ENCODE results near the gene APELA. TPM values are rescaled to one million over a fixed set of nuclear protein-coding genes. Genes with fewer than 3 reads are reported as not detected.
A peak's percentile ranks its signal among the peaks of the same experiment; 100 is the strongest.

Gene APELA
- total RNA-seq (2022): not detected in 2 replicates
- Bru-seq, nascent RNA: not detected
- not detected for BruChase-seq, experiment 1, labeled RNA remaining after a 6-hour chase
- BruChase-seq, experiment 2, labeled RNA remaining after a 2-hour chase: not detected
- long read RNA-seq: 0 reads

DNA sequence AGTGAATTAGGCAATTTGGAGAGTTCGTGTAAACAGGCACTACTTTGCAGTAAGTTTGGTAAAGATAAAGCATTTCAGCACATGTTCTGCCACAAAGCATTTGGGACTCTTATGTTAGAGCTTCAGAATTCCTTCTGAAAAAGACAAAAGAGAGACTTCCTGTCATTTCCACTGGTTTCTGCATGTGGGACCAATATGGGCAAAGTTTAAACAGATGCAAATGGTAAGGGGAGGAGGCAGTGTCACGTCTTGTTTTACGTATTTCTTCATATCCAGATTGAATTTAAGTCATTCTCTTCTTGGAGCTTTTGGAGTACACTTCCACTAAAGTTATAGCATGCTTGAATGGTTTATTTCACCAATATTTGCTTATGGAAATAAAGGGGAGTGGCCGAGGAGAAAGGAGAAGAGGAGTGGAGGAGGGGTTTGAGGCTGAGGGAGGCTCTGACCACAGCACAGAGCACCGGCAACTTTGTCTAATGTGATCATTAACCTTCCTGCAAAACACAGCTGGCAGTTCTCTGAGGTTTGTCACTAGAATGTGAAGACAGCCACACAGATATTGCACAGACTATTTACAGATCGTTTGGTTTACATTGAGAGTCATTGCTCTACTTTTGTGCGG lies at the start of gene APELA:
APELA (plus strand) TSS at position 479 of the 625 bp plus-strand sequence. CDS start 154 bp downstream, outside the sequence.
- no peaks in the 10 kb centered on the region for H3K4me1 Mint-ChIP-seq (ENCODE audit: insufficient read depth, unreplicated experiment)
- no peak for DNase-seq (ENCODE audit: unreplicated experiment)
- intact Hi-C loops (cut with micrococcal nuclease): no loop called here
- BruUV-seq (replicated peaks): no TSS peak
- H3K27ac Mint-ChIP-seq (ENCODE audit: low read depth, unreplicated experiment): no peak within 1 kb of the TSS
- no peak within 1 kb of the TSS for H3K4me3 Mint-ChIP-seq (ENCODE audit: unreplicated experiment)
- no peaks in the 10 kb centered on the region for H3K9me3 Mint-ChIP-seq (ENCODE audit: unreplicated experiment)
- no peaks in the 10 kb centered on the region for H3K27me3 Mint-ChIP-seq (ENCODE audit: insufficient read depth, unreplicated experiment)
- CTCF ChIA-PET: interaction anchor here (0.7 to 1.8 kb wide), 2 partner anchors 58 to 97 kb away, joined by 3 to 4 read pairs; no protein-coding TSS in a partner anchor
- no peak for TF ChIP-seq CTCF (IDR thresholded peaks at IDR 0.05; ENCODE audit: unreplicated experiment)
- POLR2A ChIA-PET: no interaction called here
- no peaks in the 10 kb centered on the region for H3K36me3 Mint-ChIP-seq (ENCODE audit: insufficient read depth, unreplicated experiment)

DNA sequence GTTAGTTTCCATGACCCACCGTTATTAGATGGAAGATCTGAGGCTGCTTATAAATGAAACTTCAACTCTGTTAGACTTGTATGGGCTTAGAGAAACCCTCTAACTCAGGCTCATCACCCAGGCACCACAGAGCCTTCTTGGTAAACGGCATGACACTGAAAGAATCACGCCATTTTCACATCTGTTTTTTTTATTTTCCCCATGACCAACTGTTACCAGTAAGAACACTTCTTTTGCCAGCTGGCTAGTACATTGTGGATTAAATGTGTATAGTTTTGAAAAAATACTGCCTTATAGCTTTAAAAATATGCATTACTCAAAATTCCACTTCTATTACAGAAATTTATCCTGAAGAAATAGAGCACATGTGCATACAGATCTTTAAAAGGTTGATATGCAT lies 48.0 kb upstream of the APELA start:
- no peaks in the 10 kb centered on the region for H3K27me3 Mint-ChIP-seq (ENCODE audit: insufficient read depth, unreplicated experiment)
- H3K4me3 Mint-ChIP-seq (ENCODE audit: unreplicated experiment): no peak overlapping the region
- DNase-seq (ENCODE audit: unreplicated experiment): no peak
- intact Hi-C loops (cut with micrococcal nuclease): no loop called here
- ChIA-PET CTCF (no interaction called here), POLR2A (no interaction called here)
- H3K36me3 Mint-ChIP-seq (ENCODE audit: insufficient read depth, unreplicated experiment): no peaks in the 10 kb centered on the region
- no peaks in the 10 kb centered on the region for H3K9me3 Mint-ChIP-seq (ENCODE audit: unreplicated experiment)
- peak overlapping the region; percentile 64 for H3K27ac Mint-ChIP-seq (ENCODE audit: low read depth, unreplicated experiment)
- no TSS peak for BruUV-seq (replicated peaks)
- H3K4me1 Mint-ChIP-seq (ENCODE audit: insufficient read depth, unreplicated experiment): no peaks in the 10 kb centered on the region
- TF ChIP-seq CTCF (IDR thresholded peaks at IDR 0.05; ENCODE audit: unreplicated experiment): no peak

DNA sequence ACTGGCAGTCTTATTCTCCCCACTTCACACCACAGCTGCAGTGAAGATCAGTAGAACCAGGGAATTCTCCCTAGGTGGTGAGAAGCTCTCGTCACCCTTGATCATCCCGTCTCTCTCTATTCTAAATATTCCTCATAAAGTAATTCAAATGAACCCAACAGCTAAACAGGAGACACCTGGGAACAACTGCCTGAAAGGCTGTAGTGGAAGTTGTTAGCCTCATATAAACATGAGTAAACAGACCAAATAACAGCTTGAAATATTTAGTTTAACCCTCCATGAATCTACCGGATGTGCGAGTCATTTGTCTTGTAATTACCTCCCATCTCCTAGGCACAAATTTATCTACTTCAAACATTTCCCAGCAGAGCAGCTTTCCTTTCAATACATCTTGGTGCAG lies 30.4 kb upstream of the APELA start:
- POLR2A ChIA-PET: no interaction called here

DNA sequence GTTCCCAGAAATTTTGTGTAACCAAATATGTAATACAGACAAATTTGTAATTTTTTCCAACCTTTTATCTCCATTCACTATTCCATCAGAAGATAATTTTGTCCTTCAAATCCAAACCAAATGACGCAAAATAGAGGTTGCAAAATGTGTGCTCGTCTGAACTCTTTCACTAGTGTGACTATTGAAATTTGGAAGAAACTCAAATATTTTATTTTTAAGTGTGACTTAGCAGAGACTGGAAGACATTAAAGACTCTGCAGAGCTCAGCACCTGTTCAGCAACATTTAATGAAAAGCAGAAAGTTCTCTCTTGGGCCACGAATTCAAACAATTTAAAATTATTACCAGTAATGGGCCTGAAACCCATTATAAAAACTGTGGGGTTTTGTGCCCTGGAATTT lies 30.0 kb upstream of the APELA start:
- ChIA-PET POLR2A (no interaction called here), CTCF (no interaction called here)
- no peaks in the 10 kb centered on the region for H3K9me3 Mint-ChIP-seq (ENCODE audit: unreplicated experiment)
- H3K27me3 Mint-ChIP-seq (ENCODE audit: insufficient read depth, unreplicated experiment): no peaks in the 10 kb centered on the region
- no peak for DNase-seq (ENCODE audit: unreplicated experiment)
- no peak overlapping the region for H3K27ac Mint-ChIP-seq (ENCODE audit: low read depth, unreplicated experiment)
- no peak for TF ChIP-seq CTCF (IDR thresholded peaks at IDR 0.05; ENCODE audit: unreplicated experiment)
- intact Hi-C loops (cut with micrococcal nuclease): no loop called here
- no peaks in the 10 kb centered on the region for H3K4me1 Mint-ChIP-seq (ENCODE audit: insufficient read depth, unreplicated experiment)
- no TSS peak for BruUV-seq (replicated peaks)
- H3K36me3 Mint-ChIP-seq (ENCODE audit: insufficient read depth, unreplicated experiment): no peaks in the 10 kb centered on the region
- H3K4me3 Mint-ChIP-seq (ENCODE audit: unreplicated experiment): no peak overlapping the region

More for the DNA sequence above, 30.4 kb upstream of the APELA start:
- DNase-seq (ENCODE audit: unreplicated experiment): no peak
- no peaks in the 10 kb centered on the region for H3K36me3 Mint-ChIP-seq (ENCODE audit: insufficient read depth, unreplicated experiment)
- CTCF ChIA-PET: no interaction called here
- H3K9me3 Mint-ChIP-seq (ENCODE audit: unreplicated experiment): no peaks in the 10 kb centered on the region
- intact Hi-C loops (cut with micrococcal nuclease): no loop called here
- no peaks in the 10 kb centered on the region for H3K27me3 Mint-ChIP-seq (ENCODE audit: insufficient read depth, unreplicated experiment)
- TF ChIP-seq CTCF (IDR thresholded peaks at IDR 0.05; ENCODE audit: unreplicated experiment): no peak
- no peak overlapping the region for H3K4me3 Mint-ChIP-seq (ENCODE audit: unreplicated experiment)
- H3K27ac Mint-ChIP-seq (ENCODE audit: low read depth, unreplicated experiment): no peak overlapping the region
- BruUV-seq (replicated peaks): no TSS peak
- H3K4me1 Mint-ChIP-seq (ENCODE audit: insufficient read depth, unreplicated experiment): no peaks in the 10 kb centered on the region
